ENCODE results near the gene BNC2. TPM values are rescaled to one million over a fixed set of nuclear protein-coding genes. Genes with fewer than 3 reads are reported as not detected.

BNC2 gene
- total and polyA plus RNA-seq, 4 donors, result 0.96 to 23.2 (median 9.7) TPM

DNA sequence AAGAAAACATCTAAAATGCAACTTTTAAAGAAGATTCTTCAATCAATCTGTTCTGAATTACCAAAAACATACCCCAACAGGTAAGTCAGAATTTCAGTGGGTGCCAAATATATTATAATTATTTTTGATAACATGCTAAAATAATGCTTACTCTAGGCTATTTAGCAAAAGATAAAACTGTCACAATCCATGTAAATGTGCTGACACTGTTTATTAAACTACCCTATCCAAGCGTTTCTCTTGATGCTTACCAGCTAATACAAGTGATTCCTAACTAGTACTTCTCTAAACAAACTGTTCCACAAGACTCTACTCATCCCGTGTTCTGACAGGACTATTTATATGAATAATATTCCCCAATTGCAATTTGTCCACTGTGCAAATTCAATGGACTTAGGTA, 236.7 kb downstream of the BNC2 start:
- no peak for DNase-seq
- H3K4me1 ChIP-seq (ENCODE audit: control insufficient read depth in 5 of 5, insufficient read depth in 5 of 5, low read length in 5 of 5), result peaks cover 0 to 19% (median 6%) of the 10 kb centered on the region in 5 donors
- no peak for ATAC-seq (ENCODE audit: insufficient read depth, low FRiP score)
- no peak overlapping the region for H3K27ac ChIP-seq (ENCODE audit: low read depth in 1 of 2, low read length in 1 of 2)
- TF ChIP-seq, protein P1, sequence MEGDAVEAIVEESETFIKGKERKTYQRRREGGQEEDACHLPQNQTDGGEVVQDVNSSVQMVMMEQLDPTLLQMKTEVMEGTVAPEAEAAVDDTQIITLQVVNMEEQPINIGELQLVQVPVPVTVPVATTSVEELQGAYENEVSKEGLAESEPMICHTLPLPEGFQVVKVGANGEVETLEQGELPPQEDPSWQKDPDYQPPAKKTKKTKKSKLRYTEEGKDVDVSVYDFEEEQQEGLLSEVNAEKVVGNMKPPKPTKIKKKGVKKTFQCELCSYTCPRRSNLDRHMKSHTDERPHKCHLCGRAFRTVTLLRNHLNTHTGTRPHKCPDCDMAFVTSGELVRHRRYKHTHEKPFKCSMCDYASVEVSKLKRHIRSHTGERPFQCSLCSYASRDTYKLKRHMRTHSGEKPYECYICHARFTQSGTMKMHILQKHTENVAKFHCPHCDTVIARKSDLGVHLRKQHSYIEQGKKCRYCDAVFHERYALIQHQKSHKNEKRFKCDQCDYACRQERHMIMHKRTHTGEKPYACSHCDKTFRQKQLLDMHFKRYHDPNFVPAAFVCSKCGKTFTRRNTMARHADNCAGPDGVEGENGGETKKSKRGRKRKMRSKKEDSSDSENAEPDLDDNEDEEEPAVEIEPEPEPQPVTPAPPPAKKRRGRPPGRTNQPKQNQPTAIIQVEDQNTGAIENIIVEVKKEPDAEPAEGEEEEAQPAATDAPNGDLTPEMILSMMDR (IDR thresholded peaks at IDR 0.05; ENCODE audit: control extremely low read depth, extremely low read depth), result no peak
- no peaks in the 10 kb centered on the region for H3K27me3 ChIP-seq (ENCODE audit: control insufficient read depth in 3 of 3, insufficient read depth in 3 of 3, low read length in 2 of 3)
- no peak overlapping the region for H3K4me3 ChIP-seq
- WGBS, 2 donors, result 73 to 77% methylated on average over 2 of the region's 2 CpGs
- no peak overlapping the region for H3K9ac ChIP-seq (ENCODE audit: insufficient read depth in 1 of 2, low read length in 2 of 2)
- H3K36me3 ChIP-seq (ENCODE audit: control insufficient read depth in 4 of 4, insufficient read depth in 4 of 4, low read length in 4 of 4), result no peaks in the 10 kb centered on the region
- no peaks in the 10 kb centered on the region for H3K9me3 ChIP-seq (ENCODE audit: control insufficient read depth in 4 of 4, insufficient read depth in 3 of 4, low read length in 3 of 4)

DNA sequence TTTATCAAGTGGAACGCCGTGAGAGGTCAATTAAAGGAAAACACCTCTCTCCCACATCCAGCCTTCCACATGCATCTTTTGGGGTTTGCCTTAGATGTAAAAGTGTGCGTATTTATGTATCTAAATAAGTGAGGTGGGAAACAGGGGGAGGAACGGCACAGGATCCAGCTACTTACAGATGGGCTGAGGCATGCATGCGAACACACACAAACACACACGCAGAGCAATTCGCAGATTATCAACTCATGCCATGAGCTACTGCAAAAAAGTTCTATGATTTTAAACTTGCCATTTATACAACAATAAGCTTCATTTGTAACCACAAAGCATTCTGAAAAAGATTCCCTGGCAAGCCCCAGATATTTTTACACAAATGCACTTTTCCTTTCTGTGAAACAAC, 242.1 kb downstream of the BNC2 start:
- DNase-seq (peak in 1 of 3 donors; percentile 68), ATAC-seq (ENCODE audit: insufficient read depth, low FRiP score) (no peak)
- TF ChIP-seq, protein P1 (IDR thresholded peaks at IDR 0.05; ENCODE audit: control extremely low read depth, extremely low read depth), result no peak
- H3K9me3 ChIP-seq (ENCODE audit: control insufficient read depth in 4 of 4, insufficient read depth in 3 of 4, low read length in 3 of 4), result no peaks in the 10 kb centered on the region
- H3K27me3 ChIP-seq (ENCODE audit: control insufficient read depth in 3 of 3, insufficient read depth in 3 of 3, low read length in 2 of 3), result no peaks in the 10 kb centered on the region
- WGBS, 2 donors, result 82 to 89% methylated on average over 7 of the region's 7 CpGs
- no peaks in the 10 kb centered on the region for H3K36me3 ChIP-seq (ENCODE audit: control insufficient read depth in 4 of 4, insufficient read depth in 4 of 4, low read length in 4 of 4)
- no peak overlapping the region for H3K4me3 ChIP-seq
- H3K27ac ChIP-seq (ENCODE audit: low read depth in 1 of 2, low read length in 1 of 2), result no peak overlapping the region
- H3K9ac ChIP-seq (ENCODE audit: insufficient read depth in 1 of 2, low read length in 2 of 2), result peak overlapping the region in 1 of 2 donors; percentile 48
- H3K4me1 ChIP-seq (ENCODE audit: control insufficient read depth in 5 of 5, insufficient read depth in 5 of 5, low read length in 5 of 5), result peaks cover 0 to 55% (median 19%) of the 10 kb centered on the region in 5 donors

DNA sequence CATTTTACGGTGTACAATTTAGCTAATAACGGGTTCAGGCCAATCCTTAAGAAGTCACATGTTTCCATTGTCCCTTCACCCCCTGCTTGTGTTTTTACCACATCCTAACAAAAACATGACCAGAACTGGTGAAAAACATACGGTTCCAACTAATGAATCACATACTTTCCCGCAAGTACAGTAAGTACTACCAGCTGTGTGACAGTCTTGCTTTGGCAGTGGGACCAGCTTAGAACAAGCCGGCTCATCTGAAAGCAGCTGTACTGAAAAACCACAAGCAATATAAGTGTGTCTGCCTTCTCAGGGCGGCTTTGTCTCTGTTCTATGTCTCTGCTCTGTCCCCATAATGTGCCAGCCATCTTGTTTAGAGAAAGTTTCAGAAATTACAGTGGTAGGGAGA, 242.5 kb downstream of the BNC2 start:
- Histone ChIP-seq H3K4me1 (ENCODE audit: control insufficient read depth in 5 of 5, insufficient read depth in 5 of 5, low read length in 5 of 5) (peaks cover 0 to 59% (median 19%) of the 10 kb centered on the region in 5 donors), H3K4me3 (no peak overlapping the region), H3K27ac (ENCODE audit: low read depth in 1 of 2, low read length in 1 of 2) (no peak overlapping the region), H3K36me3 (ENCODE audit: control insufficient read depth in 4 of 4, insufficient read depth in 4 of 4, low read length in 4 of 4) (no peaks in the 10 kb centered on the region), H3K9ac (ENCODE audit: insufficient read depth in 1 of 2, low read length in 2 of 2) (peak overlapping the region in 1 of 2 donors; percentile 48), H3K9me3 (ENCODE audit: control insufficient read depth in 4 of 4, insufficient read depth in 3 of 4, low read length in 3 of 4) (no peaks in the 10 kb centered on the region), H3K27me3 (ENCODE audit: control insufficient read depth in 3 of 3, insufficient read depth in 3 of 3, low read length in 2 of 3) (no peaks in the 10 kb centered on the region)
- 78 to 83% methylated on average over 6 of the region's 6 CpGs for WGBS, 2 donors
- ATAC-seq (ENCODE audit: insufficient read depth, low FRiP score) (no peak), DNase-seq (peak; percentile 79 to 92 (median 91))
- TF ChIP-seq, protein P1 (IDR thresholded peaks at IDR 0.05; ENCODE audit: control extremely low read depth, extremely low read depth), result no peak

DNA sequence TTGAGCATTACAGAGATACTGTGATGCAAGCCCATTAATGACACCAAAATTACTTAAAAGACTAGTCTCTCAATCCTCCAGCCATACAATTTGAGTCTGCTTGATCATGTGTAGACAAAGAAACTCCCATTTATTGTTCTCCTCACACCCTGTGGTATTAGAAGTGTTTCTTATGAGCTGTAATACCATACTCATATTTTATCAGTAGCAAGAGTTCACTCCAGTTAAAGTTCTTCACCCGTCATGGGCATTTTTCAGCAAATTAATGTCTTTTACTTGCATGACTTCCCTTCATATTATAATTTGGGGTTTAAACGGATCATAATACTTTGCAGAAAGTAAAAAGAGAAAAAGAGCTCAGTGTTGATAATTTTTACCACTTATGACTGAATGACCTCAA, 242.9 kb downstream of the BNC2 start:
- Histone ChIP-seq H3K4me1 (ENCODE audit: control insufficient read depth in 5 of 5, insufficient read depth in 5 of 5, low read length in 5 of 5) (peaks cover 0 to 59% (median 19%) of the 10 kb centered on the region in 5 donors), H3K36me3 (ENCODE audit: control insufficient read depth in 4 of 4, insufficient read depth in 4 of 4, low read length in 4 of 4) (no peaks in the 10 kb centered on the region), H3K27me3 (ENCODE audit: control insufficient read depth in 3 of 3, insufficient read depth in 3 of 3, low read length in 2 of 3) (no peaks in the 10 kb centered on the region), H3K27ac (ENCODE audit: low read depth in 1 of 2, low read length in 1 of 2) (peak overlapping the region in 1 of 2 donors; percentile 5), H3K9ac (ENCODE audit: insufficient read depth in 1 of 2, low read length in 2 of 2) (no peak overlapping the region), H3K9me3 (ENCODE audit: control insufficient read depth in 4 of 4, insufficient read depth in 3 of 4, low read length in 3 of 4) (no peaks in the 10 kb centered on the region), H3K4me3 (no peak overlapping the region)
- TF ChIP-seq, protein P1 (IDR thresholded peaks at IDR 0.05; ENCODE audit: control extremely low read depth, extremely low read depth), result no peak
- 78 to 84% methylated on average over 2 of the region's 2 CpGs for WGBS, 2 donors
- peak in 1 of 3 donors; percentile 35 for DNase-seq
- no peak for ATAC-seq (ENCODE audit: insufficient read depth, low FRiP score)
